NCI-H187 (cell line): ENCODE results near the gene SPAG5.

Experiments used
- DNase-seq, 2 experiments: peaks; one replicate each; lab custom pipeline; 2025; lab: John Stamatoyannopoulos, UW

The SPAG5 gene

DNA sequence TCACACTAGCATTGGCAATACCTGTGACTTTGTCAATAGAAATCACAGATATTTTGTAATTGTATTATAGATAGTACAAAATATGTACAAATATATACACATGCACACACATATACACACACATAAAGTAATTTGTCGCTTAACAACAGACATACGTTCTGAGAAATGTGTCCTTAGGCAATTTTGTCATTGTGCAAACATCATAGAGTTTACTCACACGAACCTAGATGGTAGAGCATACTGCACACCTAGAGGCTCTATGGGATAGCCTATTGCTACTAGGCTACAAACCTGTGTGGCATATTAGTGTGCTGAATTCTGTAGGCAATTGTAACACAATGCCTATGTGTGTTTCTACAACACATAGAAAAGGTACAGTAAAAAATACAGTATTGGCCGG is 57.4 kb downstream of the SPAG5 start:
- DNase-seq = no peak

DNA sequence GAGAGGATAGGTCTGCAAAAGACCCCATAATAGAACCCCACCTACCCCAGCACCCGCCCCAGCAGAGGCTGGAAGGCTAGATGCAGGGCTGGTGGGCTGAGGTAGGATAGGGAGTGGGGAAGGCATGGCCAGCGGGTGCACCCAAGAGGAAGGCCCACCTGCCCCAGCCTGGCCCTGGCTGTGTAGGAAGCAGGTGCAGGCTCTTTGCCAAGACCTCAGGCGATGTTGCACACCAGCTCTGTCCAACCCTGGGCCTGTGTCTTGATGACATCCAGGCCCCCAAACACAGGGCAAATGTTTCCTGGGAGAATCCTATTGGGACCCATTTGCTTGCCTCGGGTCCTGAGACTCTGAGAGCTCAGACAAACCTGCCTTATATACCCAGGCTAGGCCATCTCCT is 58.6 kb downstream of the SPAG5 start:
- no peak for DNase-seq

DNA sequence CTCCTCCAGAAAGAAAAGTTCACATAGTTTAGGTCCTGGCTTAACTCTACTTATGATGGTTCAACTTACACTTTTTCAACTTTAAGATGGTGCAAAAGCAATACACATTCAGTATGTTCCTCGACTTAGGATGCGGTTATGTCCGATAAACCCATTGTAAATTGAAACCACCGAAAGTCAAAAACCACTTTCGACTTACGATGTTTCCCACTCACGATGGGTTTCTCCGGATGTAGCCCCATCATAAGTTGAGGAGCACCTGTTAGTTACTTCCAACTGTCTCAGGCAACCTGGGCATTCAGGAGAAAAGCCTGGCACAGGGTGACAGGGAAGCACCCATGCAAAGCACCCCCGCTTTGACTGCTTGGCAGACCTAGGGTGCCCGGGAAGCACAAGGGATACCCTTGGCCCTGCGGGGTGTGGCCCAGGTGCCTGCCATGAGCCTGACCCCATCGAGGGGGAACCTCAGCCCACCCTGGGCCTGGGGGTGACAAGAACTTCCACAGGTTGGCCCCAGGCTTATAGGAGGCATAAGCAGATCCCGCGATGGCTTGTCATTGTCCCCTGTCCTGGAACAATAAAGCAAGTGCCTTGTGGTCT is 60.4 kb downstream of the SPAG5 start:
- DNase-seq = no peak

DNA sequence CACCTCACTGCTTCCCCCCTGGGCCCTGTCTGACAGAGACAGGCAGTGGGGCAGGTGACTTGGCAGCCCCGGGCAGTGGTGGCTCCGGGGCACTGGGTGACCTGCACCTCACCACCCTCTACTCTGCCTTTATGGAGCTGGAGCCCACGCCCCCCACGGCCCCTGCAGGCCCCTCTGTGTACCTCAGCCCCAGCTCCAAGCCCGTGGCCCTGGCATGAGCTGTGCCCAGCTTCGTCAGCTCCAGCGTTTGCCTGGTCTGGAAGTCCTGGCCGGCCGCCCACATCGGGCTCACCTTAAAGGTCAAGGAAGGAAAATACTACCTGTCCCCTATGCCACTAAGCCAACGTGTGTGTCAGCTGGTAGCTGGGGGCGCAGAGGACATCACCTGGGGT is 61.6 kb downstream of the SPAG5 start:
- DNase-seq = no peak

DNA sequence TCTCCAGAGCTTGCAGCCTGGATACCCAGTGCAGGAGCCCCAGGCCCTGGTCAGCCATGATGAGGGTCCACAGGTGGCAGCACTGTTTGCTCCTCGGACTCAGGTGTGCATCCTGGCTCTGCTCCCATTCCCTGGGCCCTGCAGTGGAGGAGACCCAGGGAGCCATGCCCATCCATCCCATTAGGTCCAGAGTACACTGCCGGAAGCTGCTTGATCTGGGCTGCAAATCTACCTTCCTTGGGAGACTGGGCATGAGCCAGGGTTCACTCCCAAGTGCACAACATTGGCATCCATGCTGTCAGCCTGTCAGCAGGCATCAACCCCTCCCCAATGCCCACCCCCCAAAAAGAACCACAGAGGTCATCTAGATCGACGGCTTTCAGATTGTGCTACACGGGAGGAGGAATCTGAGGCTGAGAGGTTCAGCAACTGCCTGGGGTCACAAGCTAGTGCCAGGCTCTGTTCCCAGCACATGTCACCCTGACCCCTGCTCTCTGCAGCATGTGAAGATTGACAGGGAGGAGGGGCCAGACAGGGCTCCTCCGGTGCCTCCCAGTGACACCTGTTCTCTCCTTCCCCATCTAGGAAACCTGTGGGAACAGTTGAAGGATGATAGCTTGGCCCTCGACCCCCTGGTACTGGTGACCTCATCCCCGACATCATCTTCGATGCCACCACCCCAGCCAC is 62.1 kb downstream of the SPAG5 start:
- no peak for DNase-seq

DNA sequence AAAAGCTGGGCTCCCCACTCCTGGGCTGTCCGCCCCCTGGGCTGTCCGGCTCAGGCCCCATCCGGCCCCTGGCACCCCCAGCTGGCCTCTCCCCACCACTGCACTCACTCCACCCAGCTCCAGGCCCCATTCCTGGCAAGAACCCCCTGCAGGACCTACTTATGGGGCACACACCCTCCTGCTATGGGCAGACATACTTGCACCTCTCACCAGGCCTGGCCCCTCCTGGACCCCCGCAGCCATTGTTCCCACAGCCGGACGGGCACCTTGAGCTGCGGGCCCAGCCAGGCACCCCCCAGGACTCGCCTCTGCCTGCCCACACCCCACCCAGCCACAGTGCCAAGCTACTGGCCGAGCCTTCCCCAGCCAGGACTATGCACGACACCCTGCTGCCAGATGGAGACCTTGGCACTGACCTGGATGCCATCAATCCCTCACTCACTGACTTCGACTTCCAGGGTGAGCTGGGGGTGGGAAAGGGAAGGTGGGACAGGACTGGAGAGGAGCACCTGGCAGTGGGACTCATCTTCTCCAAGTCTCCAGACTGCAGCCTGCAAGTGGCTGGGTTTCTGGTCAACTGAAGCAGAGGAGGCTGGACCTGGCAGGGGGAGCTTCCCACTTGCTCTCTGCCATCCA is 64.0 kb downstream of the SPAG5 start:
- DNase-seq = no peak

DNA sequence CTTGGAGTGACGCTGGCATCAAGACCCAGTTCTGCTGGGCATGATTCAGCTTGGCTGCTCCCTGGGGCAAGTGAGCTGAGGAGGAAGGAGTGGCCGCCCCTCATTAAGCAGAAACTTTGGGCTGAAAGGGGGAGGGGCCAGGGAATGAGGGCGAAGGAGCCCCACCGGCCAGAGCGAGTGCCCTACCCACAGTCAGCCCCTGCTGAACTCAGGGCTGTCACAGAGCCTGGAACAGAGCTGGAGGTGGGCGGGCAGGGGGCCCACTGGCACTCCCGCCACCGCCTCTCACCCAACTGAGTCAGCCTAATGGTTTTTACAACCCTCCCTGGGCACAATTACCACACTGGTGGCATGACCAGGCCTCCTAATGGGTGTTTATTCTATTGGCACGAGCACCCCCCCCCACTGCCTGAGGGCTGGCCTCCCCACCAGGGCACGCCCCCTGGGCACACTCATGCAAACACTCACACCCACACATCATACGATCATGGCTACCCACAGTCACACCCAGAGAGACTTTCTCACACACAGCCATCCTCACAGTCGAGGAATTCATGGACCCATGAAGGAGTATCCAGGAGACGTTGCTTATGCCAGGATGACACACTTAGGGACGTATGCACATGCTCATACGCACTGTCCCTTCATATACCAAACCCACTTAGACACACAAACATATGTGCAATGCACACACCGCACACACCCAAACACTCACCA is 65.6 kb downstream of the SPAG5 start:
- no peak for DNase-seq

DNA sequence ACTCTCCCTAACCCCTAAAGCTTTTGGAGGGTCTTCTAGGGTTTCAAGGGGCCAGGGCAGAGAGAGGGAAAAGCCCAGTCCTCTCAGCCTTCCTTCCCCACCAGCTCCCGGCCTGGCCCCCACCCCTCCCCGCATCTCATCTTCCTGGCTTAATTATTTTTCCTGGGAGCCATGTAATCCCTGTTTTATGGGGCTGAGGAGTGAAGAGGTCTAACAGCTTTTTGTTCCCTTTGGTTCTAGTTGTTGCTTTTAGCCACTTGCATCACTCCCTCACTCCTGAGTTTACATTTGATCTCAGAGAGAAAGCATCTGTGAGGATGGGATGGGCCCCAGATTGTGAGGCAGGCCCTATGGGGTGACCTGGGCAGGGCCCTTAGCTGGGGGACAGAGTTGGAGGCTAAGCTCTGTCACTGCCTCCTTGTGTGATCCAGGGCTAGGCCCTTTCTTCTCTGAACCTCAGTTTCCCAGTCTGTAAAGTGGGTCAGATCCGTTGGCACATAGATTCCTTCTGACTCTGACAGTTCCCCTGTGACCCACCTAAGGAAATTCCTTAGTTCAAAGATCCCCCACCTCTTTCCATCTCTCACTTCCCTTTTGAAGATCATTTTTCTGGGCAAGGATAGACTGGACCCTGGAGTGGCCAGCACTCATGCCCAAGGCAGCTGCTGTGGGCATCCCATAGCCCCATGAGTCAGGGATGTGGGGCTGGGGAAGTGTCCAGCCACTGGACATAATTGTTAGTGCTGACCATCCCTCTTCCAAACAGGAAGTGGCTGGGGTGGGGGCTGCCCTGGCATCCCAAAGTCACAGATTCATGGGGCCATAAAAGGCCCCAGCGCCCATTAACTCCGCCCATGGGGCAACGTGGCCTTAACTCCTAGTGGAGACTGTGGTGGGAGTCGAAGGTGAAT is 66.5 kb downstream of the SPAG5 start:
- no peak for DNase-seq

DNA sequence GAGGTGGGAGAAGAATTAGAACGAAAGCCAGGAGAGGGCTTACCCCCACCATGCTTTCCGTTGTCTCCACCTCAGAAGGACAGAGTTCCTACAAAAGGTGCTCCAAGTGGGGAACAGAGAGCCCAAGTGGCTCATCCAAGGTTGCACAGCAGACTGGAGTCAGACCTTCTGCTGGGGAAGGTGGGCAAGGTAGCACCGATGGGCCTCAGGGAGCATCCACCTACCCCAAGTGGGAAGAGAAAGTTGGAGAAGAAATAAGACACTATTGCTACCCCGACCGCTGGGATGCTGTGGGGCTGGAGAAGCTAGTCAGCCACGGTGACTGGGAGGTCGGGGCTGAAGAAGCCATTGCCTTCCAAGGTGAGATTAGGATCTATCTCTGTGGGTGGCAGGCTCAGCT is 67.9 kb downstream of the SPAG5 start:
- DNase-seq = no peak

DNA sequence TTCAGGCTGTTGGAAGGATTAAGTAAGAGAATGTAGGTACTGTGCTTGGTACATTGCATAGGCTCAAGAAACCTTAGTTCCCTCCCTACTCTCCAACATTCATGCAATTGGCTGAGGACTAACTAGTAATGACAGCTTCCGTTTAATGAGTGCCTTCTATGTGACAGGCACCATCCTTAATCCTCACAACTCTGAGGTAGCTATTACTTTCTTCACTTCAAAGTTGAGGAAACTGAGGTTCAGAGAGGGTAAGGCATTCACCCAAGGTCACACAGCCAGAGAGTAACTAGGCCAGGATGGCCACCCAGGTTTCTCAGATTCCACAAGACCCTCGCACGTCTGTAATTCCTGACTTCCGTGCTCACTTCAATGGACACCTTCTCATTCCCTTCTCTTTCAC is 68.6 kb downstream of the SPAG5 start:
- no peak for DNase-seq

DNA sequence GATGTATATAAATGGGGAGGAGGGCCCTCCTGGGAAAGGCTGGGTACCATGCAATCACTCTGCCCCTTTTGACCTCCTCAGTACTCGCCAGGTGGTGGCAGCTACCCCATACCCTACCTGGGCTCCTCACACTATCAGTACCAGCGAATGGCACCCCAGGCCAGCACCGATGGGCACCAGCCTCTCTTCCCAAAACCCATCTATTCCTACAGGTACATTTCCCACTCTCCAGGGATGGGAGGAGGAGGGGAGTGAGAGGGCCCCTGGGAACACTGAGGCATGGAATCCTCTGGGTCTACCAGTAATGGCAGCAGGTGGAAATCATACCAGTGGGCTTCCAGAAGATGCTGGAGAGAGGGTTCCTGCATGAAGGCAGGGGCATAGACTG is 69.8 kb downstream of the SPAG5 start:
- no peak for DNase-seq

DNA sequence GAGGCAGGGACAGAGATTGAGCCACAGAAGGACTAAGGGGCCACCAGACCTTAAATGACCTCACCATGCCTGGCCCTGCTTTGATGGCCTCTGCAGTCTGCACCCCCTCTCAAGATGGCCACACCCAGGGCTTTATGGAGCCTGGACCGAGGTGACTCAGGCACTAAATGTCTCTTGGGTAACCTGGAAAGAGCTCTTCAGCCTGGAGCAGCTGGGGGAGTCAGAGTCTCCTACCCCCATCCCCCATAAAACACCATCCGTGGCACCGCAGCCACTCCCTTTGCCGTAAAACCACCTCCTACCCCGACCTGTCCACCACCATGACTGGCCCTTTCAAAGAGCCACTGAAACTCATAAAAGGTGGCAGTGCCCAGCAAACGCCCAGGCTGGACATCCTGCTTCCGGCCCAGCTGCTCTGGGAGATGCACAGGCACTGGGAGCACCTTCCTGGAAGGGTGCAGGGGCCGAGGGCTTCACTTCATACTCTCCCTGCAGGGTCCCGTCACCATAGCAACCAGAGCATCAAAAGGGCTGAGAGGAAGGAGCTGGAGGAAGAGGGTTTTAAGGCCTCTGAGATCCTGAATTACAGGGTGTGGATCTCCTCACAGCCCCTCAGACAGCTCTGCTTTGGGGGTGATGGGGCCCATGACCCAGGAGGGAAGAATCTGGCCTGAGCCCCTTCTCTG is 70.4 kb downstream of the SPAG5 start:
- DNase-seq = no peak

DNA sequence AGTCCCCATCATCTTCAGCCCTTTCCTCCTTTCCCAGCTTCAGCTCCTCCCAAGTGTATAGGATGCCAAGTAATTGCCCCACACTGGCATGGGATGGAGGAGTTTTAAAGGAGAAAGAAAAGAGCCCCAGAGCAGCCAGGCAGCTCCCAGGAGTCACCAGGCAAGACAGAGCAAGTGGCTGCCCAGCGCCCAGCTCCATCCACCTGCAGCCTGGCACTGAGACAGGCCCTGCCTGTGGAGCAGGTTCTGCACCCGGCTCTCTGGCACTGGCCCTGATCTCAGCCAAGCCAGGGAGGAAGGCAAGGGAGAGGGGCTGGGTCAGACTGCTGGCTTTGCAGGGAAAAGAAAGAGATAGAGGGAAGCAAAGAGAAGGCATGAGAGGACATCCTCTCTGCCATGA is 71.0 kb downstream of the SPAG5 start:
- DNase-seq = no peak
